ENCODE data around the gene POU2F3. TPM values are rescaled to one million over a fixed set of nuclear protein-coding genes. Genes with fewer than 3 reads are reported as not detected.
A peak's percentile ranks its signal among the peaks of the same experiment; 100 is the strongest.

Gene POU2F3
- total RNA-seq, 1 donor from 2014 or later: not detected

GRCh38 chr11:120218695-120219033 is 21.3 kb upstream of the POU2F3 start:
- H3K9me3 ChIP-seq (ENCODE audit: low read depth): no peaks in the 10 kb centered on the region
- Mint-ChIP-seq H3K36me3 (peaks cover 12% of the 10 kb centered on the region), H3K27ac (peak overlapping the region; percentile 25), H3K9me3 (no peaks in the 10 kb centered on the region), H3K27me3 (ENCODE audit: insufficient read depth, low read depth) (peaks cover 10% of the 10 kb centered on the region), H3K4me1 (peaks cover 60% of the 10 kb centered on the region), H3K4me3 (no peak overlapping the region)
- H3K36me3 ChIP-seq: no peaks in the 10 kb centered on the region
- no peak overlapping the region for H3K27ac ChIP-seq
- no peak for DNase-seq (ENCODE audit: low spot score)
- no peak overlapping the region for H3K4me3 ChIP-seq
- TF ChIP-seq CTCF (IDR thresholded peaks at IDR 0.05) (no peak), EZH2phosphoT487 (IDR thresholded peaks at IDR 0.05) (no peak), EZH2 (IDR thresholded peaks at IDR 0.05) (no peak)
- no peaks in the 10 kb centered on the region for H3K79me2 ChIP-seq (ENCODE audit: low read depth)
- peak overlapping the region; percentile 47 for H3K4me2 ChIP-seq
- H3K27me3 ChIP-seq: peaks cover 66% of the 10 kb centered on the region
- no peaks in the 10 kb centered on the region for H4K20me1 ChIP-seq (ENCODE audit: low read depth)
- no peak overlapping the region for H3K9ac ChIP-seq
- peaks cover 29% of the 10 kb centered on the region for H3K4me1 ChIP-seq
- peaks cover 4% of the 10 kb centered on the region for H3F3A ChIP-seq (ENCODE audit: low read depth)
- H2AFZ ChIP-seq (replicated peaks): no peak overlapping the region

- Histone ChIP-seq H3F3A (ENCODE audit: low read depth) (peaks cover 4% of the 10 kb centered on the region), H3K9ac (no peak overlapping the region), H3K79me2 (ENCODE audit: low read depth) (no peaks in the 10 kb centered on the region), H4K20me1 (ENCODE audit: low read depth) (no peaks in the 10 kb centered on the region), H3K4me3 (no peak overlapping the region), H3K27ac (no peak overlapping the region), H3K27me3 (peaks cover 66% of the 10 kb centered on the region), H3K4me2 (no peak overlapping the region), H2AFZ (replicated peaks) (no peak overlapping the region), H3K4me1 (peaks cover 29% of the 10 kb centered on the region), H3K9me3 (ENCODE audit: low read depth) (no peaks in the 10 kb centered on the region), H3K36me3 (no peaks in the 10 kb centered on the region)
- DNase-seq (ENCODE audit: low spot score): peak; percentile 28
- peak overlapping the region; percentile 46 for H3K4me3 Mint-ChIP-seq
- peaks cover 11% of the 10 kb centered on the region for H3K27me3 Mint-ChIP-seq (ENCODE audit: insufficient read depth, low read depth)
- peaks cover 61% of the 10 kb centered on the region for H3K4me1 Mint-ChIP-seq
- no peak for TF ChIP-seq CTCF (IDR thresholded peaks at IDR 0.05)
- TF ChIP-seq EZH2 (IDR thresholded peaks at IDR 0.05): no peak
- TF ChIP-seq EZH2phosphoT487 (IDR thresholded peaks at IDR 0.05): no peak
- peaks cover 11% of the 10 kb centered on the region for H3K36me3 Mint-ChIP-seq
- no peaks in the 10 kb centered on the region for H3K9me3 Mint-ChIP-seq
- H3K27ac Mint-ChIP-seq: peak overlapping the region; percentile 53
These were observed 20.6 kb upstream of the POU2F3 start for GRCh38 chr11:120219232-120219937.

- Histone ChIP-seq H3K4me3 (no peak overlapping the region), H3K4me1 (peaks cover 32% of the 10 kb centered on the region), H3K4me2 (no peak overlapping the region), H3K27ac (no peak overlapping the region), H3F3A (ENCODE audit: low read depth) (peaks cover 4% of the 10 kb centered on the region), H4K20me1 (ENCODE audit: low read depth) (no peaks in the 10 kb centered on the region), H3K79me2 (ENCODE audit: low read depth) (no peaks in the 10 kb centered on the region), H2AFZ (replicated peaks) (no peak overlapping the region), H3K27me3 (peaks cover 62% of the 10 kb centered on the region), H3K9me3 (ENCODE audit: low read depth) (no peaks in the 10 kb centered on the region), H3K36me3 (no peaks in the 10 kb centered on the region), H3K9ac (no peak overlapping the region)
- H3K36me3 Mint-ChIP-seq: peaks cover 8% of the 10 kb centered on the region
- TF ChIP-seq EZH2 (IDR thresholded peaks at IDR 0.05) (no peak), CTCF (IDR thresholded peaks at IDR 0.05) (no peak), EZH2phosphoT487 (IDR thresholded peaks at IDR 0.05) (no peak)
- no peak for DNase-seq (ENCODE audit: low spot score)
- H3K27me3 Mint-ChIP-seq (ENCODE audit: insufficient read depth, low read depth): peaks cover 12% of the 10 kb centered on the region
- H3K4me1 Mint-ChIP-seq: peaks cover 65% of the 10 kb centered on the region
- peak overlapping the region; percentile 91 for H3K27ac Mint-ChIP-seq
- no peak overlapping the region for H3K4me3 Mint-ChIP-seq
- H3K9me3 Mint-ChIP-seq: no peaks in the 10 kb centered on the region
These were observed 19.8 kb upstream of the POU2F3 start for GRCh38 chr11:120219938-120220746.
